Measurements from ENCODE around the gene LRRC52. TPM values are rescaled to one million over a fixed set of nuclear protein-coding genes. Genes with fewer than 3 reads are reported as not detected.

Gene LRRC52
- total and polyA plus RNA-seq, 2 of the 13 experiments (the other 11 are each of a cell fraction or from before 2014, with no cell fraction given) = not detected

DNA sequence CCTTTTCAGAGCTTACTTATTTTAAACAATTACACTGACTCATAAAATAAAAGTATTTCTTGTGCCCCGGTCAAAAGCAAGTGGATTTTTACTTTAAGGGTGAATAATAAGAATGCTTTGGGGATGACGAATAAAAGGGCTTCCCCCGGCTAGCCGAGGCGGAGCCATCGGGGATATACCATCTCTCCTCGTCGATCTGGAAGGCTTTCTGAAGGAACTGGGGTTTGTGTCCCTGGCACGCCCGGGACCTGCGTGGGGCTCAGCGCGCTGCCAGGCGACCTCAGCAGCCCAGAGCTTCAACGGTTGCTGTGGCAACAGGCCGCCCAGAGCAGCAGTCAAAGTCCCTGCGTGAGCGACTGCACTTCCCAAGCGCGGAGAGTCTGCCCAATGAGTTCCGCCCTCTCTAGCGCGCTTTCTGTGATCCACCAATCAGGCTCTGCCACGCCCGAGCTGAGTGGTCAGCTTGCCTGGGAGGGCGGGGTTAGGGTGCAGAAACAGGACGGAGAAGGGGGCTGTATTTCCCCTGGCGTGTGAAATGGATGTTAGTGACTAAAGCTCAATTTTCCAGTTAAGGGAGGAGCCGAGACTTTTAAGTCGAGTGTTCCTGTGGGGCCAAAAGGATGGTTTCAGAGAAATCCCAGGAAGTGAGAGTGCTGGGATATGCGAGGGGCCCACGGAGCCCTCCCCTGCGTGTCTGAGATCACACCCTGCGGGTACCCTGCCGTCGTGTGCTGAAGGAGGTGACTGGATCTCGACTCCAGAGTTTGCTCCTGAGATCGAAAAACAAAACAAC lies 54.3 kb downstream of the LRRC52 start (continued):
- TF ChIP-seq, protein P1, sequence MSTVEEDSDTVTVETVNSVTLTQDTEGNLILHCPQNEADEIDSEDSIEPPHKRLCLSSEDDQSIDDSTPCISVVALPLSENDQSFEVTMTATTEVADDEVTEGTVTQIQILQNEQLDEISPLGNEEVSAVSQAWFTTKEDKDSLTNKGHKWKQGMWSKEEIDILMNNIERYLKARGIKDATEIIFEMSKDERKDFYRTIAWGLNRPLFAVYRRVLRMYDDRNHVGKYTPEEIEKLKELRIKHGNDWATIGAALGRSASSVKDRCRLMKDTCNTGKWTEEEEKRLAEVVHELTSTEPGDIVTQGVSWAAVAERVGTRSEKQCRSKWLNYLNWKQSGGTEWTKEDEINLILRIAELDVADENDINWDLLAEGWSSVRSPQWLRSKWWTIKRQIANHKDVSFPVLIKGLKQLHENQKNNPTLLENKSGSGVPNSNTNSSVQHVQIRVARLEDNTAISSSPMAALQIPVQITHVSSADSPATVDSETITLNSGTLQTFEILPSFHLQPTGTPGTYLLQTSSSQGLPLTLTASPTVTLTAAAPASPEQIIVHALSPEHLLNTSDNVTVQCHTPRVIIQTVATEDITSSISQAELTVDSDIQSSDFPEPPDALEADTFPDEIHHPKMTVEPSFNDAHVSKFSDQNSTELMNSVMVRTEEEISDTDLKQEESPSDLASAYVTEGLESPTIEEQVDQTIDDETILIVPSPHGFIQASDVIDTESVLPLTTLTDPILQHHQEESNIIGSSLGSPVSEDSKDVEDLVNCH (CRISPR knock-in tag; IDR thresholded peaks at IDR 0.05) = no peak
- TF ChIP-seq RBAK (CRISPR knock-in tag; IDR thresholded peaks at IDR 0.05) (no peak), SOX6 (IDR thresholded peaks at IDR 0.05) (no peak), SOX6 (CRISPR knock-in tag; IDR thresholded peaks at IDR 0.05) (no peak), PHF21A (CRISPR knock-in tag; IDR thresholded peaks at IDR 0.05) (no peak; the same call in 1 of the 2 replicates), ZNF263 (CRISPR knock-in tag; IDR thresholded peaks at IDR 0.05) (no peak), IKZF1 (IDR thresholded peaks at IDR 0.05) (no peak), U2AF2 (IDR thresholded peaks at IDR 0.05; ENCODE audit: low read depth, low read length) (peak; percentile 93), ZNF557 (CRISPR knock-in tag; IDR thresholded peaks at IDR 0.05) (no peak), MLLT10 (CRISPR knock-in tag; IDR thresholded peaks at IDR 0.05) (no peak), ZNF446 (CRISPR knock-in tag; IDR thresholded peaks at IDR 0.05) (no peak), SMARCC2 (IDR thresholded peaks at IDR 0.05) (no peak), HOXA3 (CRISPR knock-in tag; IDR thresholded peaks at IDR 0.05) (peak; percentile 83), ISL2 (CRISPR knock-in tag; IDR thresholded peaks at IDR 0.05) (peak; percentile 35; the same call in 1 of the 2 replicates), SRSF9 (IDR thresholded peaks at IDR 0.05; ENCODE audit: borderline replicate concordance, insufficient read depth, low read depth, low read length, poor library complexity, severe bottlenecking) (no peak), ARNT2 (CRISPR knock-in tag; IDR thresholded peaks at IDR 0.05; ENCODE audit: low read depth) (no peak), ZBTB20 (CRISPR knock-in tag; IDR thresholded peaks at IDR 0.05; ENCODE audit: borderline replicate concordance, low read depth) (no peak), NFKBIZ (CRISPR knock-in tag; IDR thresholded peaks at IDR 0.05) (no peak)
- TF ChIP-seq, protein P2, sequence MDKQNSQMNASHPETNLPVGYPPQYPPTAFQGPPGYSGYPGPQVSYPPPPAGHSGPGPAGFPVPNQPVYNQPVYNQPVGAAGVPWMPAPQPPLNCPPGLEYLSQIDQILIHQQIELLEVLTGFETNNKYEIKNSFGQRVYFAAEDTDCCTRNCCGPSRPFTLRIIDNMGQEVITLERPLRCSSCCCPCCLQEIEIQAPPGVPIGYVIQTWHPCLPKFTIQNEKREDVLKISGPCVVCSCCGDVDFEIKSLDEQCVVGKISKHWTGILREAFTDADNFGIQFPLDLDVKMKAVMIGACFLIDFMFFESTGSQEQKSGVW (CRISPR knock-in tag; IDR thresholded peaks at IDR 0.05; ENCODE audit: borderline replicate concordance) = no peak
- TF ChIP-seq, protein P3, sequence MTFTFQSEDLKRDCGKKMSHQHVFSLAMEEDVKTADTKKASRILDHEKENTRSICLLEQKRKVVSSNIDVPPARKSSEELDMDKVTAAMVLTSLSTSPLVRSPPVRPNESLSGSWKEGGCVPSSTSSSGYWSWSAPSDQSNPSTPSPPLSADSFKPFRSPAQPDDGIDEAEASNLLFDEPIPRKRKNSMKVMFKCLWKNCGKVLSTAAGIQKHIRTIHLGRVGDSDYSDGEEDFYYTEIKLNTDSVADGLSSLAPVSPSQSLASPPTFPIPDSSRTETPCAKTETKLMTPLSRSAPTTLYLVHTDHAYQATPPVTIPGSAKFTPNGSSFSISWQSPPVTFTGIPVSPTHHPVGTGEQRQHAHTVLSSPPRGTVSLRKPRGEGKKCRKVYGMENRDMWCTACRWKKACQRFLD (CRISPR knock-in tag; IDR thresholded peaks at IDR 0.05; ENCODE audit: borderline replicate concordance) = no peak
- TF ChIP-seq, protein P4, sequence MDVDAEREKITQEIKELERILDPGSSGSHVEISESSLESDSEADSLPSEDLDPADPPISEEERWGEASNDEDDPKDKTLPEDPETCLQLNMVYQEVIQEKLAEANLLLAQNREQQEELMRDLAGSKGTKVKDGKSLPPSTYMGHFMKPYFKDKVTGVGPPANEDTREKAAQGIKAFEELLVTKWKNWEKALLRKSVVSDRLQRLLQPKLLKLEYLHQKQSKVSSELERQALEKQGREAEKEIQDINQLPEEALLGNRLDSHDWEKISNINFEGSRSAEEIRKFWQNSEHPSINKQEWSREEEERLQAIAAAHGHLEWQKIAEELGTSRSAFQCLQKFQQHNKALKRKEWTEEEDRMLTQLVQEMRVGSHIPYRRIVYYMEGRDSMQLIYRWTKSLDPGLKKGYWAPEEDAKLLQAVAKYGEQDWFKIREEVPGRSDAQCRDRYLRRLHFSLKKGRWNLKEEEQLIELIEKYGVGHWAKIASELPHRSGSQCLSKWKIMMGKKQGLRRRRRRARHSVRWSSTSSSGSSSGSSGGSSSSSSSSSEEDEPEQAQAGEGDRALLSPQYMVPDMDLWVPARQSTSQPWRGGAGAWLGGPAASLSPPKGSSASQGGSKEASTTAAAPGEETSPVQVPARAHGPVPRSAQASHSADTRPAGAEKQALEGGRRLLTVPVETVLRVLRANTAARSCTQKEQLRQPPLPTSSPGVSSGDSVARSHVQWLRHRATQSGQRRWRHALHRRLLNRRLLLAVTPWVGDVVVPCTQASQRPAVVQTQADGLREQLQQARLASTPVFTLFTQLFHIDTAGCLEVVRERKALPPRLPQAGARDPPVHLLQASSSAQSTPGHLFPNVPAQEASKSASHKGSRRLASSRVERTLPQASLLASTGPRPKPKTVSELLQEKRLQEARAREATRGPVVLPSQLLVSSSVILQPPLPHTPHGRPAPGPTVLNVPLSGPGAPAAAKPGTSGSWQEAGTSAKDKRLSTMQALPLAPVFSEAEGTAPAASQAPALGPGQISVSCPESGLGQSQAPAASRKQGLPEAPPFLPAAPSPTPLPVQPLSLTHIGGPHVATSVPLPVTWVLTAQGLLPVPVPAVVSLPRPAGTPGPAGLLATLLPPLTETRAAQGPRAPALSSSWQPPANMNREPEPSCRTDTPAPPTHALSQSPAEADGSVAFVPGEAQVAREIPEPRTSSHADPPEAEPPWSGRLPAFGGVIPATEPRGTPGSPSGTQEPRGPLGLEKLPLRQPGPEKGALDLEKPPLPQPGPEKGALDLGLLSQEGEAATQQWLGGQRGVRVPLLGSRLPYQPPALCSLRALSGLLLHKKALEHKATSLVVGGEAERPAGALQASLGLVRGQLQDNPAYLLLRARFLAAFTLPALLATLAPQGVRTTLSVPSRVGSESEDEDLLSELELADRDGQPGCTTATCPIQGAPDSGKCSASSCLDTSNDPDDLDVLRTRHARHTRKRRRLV (CRISPR knock-in tag; IDR thresholded peaks at IDR 0.05) = no peak

Data from HepG2 (cell line).